ENCODE measurements around the gene PTMS. TPM values are rescaled to one million over a fixed set of nuclear protein-coding genes. Genes with fewer than 3 reads are reported as not detected.

The PTMS gene
- total and polyA plus RNA-seq, 2 of the 13 experiments (the other 11 are each of a cell fraction or from before 2014, with no cell fraction given) = 40.5 to 82.4 TPM

- TF ChIP-seq IKZF1 (IDR thresholded peaks at IDR 0.05) = no peak
- no peak for TF ChIP-seq NR3C1 (CRISPR knock-in tag; IDR thresholded peaks at IDR 0.05)
- TF ChIP-seq EED (CRISPR knock-in tag; IDR thresholded peaks at IDR 0.05) = no peak
- TF ChIP-seq PTBP1 (IDR thresholded peaks at IDR 0.05; ENCODE audit: low read depth, low read length, poor library complexity, severe bottlenecking) = peak; percentile 92
- TF ChIP-seq RORA (CRISPR knock-in tag; IDR thresholded peaks at IDR 0.05) = no peak
- TF ChIP-seq ZNF644 (CRISPR knock-in tag; IDR thresholded peaks at IDR 0.05; ENCODE audit: low read depth) = no peak
- no peak for TF ChIP-seq ZNF547 (CRISPR knock-in tag; IDR thresholded peaks at IDR 0.05)
- no peak for TF ChIP-seq U2AF2 (IDR thresholded peaks at IDR 0.05; ENCODE audit: low read depth, low read length)
- TF ChIP-seq MED1 (CRISPR knock-in tag; IDR thresholded peaks at IDR 0.05) = peak; percentile 68
- TF ChIP-seq CBX1 (IDR thresholded peaks at IDR 0.05; ENCODE audit: low read depth) = no peak
- no peak for TF ChIP-seq TEAD2 (CRISPR knock-in tag; IDR thresholded peaks at IDR 0.05)
- TF ChIP-seq ZFP36 (IDR thresholded peaks at IDR 0.05; ENCODE audit: borderline replicate concordance, low read depth, low read length, partially characterized antibody) = no peak
- TF ChIP-seq ZNF780A (CRISPR knock-in tag; IDR thresholded peaks at IDR 0.05) = 0 out of 2 replicates have a peak, but pooled peaks have one; percentile 65
- TF ChIP-seq TIGD3 (CRISPR knock-in tag; IDR thresholded peaks at IDR 0.05; ENCODE audit: borderline replicate concordance) = no peak
- no peak for TF ChIP-seq SMARCE1 (IDR thresholded peaks at IDR 0.05; ENCODE audit: borderline replicate concordance)
- peak; percentile 67 for TF ChIP-seq GATAD1 (CRISPR knock-in tag; IDR thresholded peaks at IDR 0.05)
- TF ChIP-seq ZNF274 (CRISPR knock-in tag; IDR thresholded peaks at IDR 0.05) = peak; percentile 69
- no peak; the same call in 1 of the 2 replicates for TF ChIP-seq SIN3A (IDR thresholded peaks at IDR 0.05; ENCODE audit: borderline replicate concordance, low read depth, low read length)
- TF ChIP-seq NRL (CRISPR knock-in tag; IDR thresholded peaks at IDR 0.05; ENCODE audit: borderline replicate concordance) = 0 out of 2 replicates have a peak, but pooled peaks have one; percentile 43
- TF ChIP-seq HDAC6 (IDR thresholded peaks at IDR 0.05; ENCODE audit: low read depth, low read length) = no peak
- TF ChIP-seq SUZ12 (IDR thresholded peaks at IDR 0.05; ENCODE audit: low read depth, low read length) = no peak
- no peak; the same call in 1 of the 2 replicates for TF ChIP-seq PRDM15 (CRISPR knock-in tag; IDR thresholded peaks at IDR 0.05)
- no peak for TF ChIP-seq KLF9 (CRISPR knock-in tag; IDR thresholded peaks at IDR 0.05; ENCODE audit: low read depth)
- peak; percentile 78; the same call in 1 of the 2 replicates for TF ChIP-seq ZMAT3 (CRISPR knock-in tag; conservative IDR thresholded peaks at IDR 0.05)
- TF ChIP-seq ZNF543 (CRISPR knock-in tag; IDR thresholded peaks at IDR 0.05) = 0 out of 2 replicates have a peak, but pooled peaks have one; percentile 19
- TF ChIP-seq DNMT3B (CRISPR knock-in tag; conservative IDR thresholded peaks at IDR 0.05) = peak; percentile 40; the same call in 1 of the 2 replicates
- TF ChIP-seq ZNF3 (CRISPR knock-in tag; IDR thresholded peaks at IDR 0.05) = no peak
- TF ChIP-seq ZNF460 (CRISPR knock-in tag; IDR thresholded peaks at IDR 0.05; ENCODE audit: borderline replicate concordance) = no peak; the same call in 1 of the 2 replicates
Measured at GRCh38 chr12:6778574-6779550, 12.7 kb downstream of the PTMS start (continued).

Measured in HepG2 (cell line).